Fibroblast of villous mesenchyme (primary cell): Measurements from ENCODE around the gene POP7. TPM values are rescaled to one million over a fixed set of nuclear protein-coding genes. Genes with fewer than 3 reads are reported as not detected.
A peak's percentile ranks its signal among the peaks of the same experiment; 100 is the strongest.

Experiments
- DNase-seq: peaks from one replicate; pipeline ENCODE4 v3.0.0-alpha.2; 2010; ENCODE audit warnings: low read depth
- H3K4me3 ChIP-seq: 2 replicates; pipeline ENCODE4 v1.5.1; 2011; ENCODE audit warnings: low read depth, mild to moderate bottlenecking, low read length
- total RNA-seq: library from RNA; depleted of rRNA; stranded (reverse); fragments of >200 nt; gene quantifications from 2 replicates; pipeline ENCODE4 v1.2.3, GENCODE V29; 2012
- TF ChIP-seq, protein P1 (sequence below): IDR thresholded peaks from 2 replicates; pipeline ENCODE4 v1.5.1; 2012; ENCODE audit warnings: low read depth, mild to moderate bottlenecking, low read length; ENCODE audit not compliant: insufficient read depth

The POP7 gene
- total RNA-seq, 1 donor: 34.1 TPM

DNA sequence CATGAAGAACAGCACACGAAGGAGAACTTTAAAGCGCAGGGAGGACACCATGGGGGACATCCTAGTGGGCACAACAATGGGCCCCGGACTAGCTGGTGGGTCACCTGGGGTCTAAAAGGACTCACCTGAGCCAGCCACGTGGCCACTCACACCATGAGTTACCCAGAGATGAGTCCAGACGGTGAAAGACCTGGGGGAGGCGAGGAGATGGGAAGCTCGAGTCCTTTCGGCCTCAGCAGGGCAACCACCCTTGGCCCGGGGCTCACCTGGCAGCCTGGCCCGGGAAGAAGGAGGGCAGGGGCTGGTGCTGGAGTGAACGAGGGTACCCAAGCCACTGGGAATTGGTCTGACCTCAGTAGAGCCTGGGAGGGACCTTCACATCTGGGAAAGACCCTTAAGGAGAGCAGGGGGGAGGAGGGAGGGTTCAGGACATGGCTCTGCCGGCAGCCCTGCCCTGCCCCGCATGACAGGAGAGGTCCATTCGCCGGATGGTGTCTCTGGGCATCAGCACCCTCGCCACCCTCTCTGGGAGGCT lies 17.5 kb upstream of the POP7 start:
- DNase-seq: no peak
- TF ChIP-seq, protein P1, sequence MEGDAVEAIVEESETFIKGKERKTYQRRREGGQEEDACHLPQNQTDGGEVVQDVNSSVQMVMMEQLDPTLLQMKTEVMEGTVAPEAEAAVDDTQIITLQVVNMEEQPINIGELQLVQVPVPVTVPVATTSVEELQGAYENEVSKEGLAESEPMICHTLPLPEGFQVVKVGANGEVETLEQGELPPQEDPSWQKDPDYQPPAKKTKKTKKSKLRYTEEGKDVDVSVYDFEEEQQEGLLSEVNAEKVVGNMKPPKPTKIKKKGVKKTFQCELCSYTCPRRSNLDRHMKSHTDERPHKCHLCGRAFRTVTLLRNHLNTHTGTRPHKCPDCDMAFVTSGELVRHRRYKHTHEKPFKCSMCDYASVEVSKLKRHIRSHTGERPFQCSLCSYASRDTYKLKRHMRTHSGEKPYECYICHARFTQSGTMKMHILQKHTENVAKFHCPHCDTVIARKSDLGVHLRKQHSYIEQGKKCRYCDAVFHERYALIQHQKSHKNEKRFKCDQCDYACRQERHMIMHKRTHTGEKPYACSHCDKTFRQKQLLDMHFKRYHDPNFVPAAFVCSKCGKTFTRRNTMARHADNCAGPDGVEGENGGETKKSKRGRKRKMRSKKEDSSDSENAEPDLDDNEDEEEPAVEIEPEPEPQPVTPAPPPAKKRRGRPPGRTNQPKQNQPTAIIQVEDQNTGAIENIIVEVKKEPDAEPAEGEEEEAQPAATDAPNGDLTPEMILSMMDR: no peak
- no peak overlapping the region for H3K4me3 ChIP-seq

- TF ChIP-seq, protein P1: no peak
- no peak for DNase-seq
- H3K4me3 ChIP-seq: no peak overlapping the region
Observed at GRCh38 chr7:100689230-100690135, 16.4 kb upstream of the POP7 start.

DNA sequence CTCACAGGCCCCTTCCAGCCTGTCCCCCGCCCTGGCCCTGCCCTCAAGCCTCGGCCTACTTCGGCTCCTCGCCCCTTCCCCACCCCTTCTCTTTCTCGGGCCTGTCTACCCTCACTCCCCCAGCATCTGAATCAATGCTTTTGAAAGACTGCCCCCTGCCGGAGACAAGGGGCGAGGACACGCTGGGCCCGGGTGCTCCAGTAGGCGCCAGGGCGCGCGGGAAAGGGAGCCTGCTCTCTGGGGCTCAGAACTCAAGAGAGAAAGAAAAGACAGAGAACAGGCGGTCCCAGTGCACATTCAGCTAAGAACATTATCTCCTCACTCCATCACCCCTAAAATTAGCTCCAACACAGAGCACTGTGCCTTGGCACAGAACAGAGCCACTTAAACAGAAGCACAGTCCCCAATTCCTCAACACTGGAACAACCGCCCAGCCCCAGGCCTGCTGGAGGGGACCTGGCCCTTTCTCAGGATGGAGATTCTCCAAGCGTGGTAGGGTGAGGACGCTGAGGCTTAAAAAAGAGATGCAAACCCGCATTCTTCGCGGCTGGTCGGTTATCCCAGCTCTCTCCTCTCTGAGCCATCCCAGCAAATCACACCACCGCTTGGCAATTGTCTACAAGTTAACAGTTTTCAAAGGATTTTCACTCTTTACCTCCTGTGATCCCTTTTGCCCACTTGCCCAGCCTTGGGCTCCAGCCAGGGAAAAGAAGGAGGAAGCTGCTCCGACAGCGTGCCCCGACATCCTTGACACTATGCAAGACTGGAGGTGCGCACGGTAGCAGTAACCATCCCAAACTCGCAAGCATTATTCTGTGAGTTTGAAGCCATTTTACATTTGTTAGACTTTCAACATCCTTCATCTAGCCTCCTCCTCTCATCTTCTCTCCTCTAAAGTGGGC lies 14.0 kb upstream of the POP7 start:
- H3K4me3 ChIP-seq: peak overlapping the region; percentile 80
- TF ChIP-seq, protein P1: peak; percentile 93
- DNase-seq: peak; percentile 75

DNA sequence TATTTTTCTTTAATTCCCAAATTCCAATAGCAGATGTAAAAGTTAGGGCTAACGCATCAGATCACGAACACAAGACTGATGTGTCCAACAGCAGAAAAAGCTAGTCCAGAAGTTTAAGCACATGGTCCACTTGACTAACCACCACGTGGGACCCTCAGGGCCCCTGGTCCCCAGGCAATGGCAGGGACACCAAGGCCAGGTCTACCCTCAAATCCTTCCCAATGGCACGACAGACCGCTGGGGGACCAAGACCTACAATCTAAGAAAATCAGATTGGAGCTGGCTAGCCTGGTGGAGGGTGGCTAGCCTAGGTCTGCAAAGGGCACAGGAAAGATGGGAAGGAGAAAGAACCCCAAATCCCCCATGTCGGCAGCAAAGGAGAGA lies 13.4 kb upstream of the POP7 start:
- DNase-seq: no peak
- peak overlapping the region; percentile 80 for H3K4me3 ChIP-seq
- TF ChIP-seq, protein P1: no peak

DNA sequence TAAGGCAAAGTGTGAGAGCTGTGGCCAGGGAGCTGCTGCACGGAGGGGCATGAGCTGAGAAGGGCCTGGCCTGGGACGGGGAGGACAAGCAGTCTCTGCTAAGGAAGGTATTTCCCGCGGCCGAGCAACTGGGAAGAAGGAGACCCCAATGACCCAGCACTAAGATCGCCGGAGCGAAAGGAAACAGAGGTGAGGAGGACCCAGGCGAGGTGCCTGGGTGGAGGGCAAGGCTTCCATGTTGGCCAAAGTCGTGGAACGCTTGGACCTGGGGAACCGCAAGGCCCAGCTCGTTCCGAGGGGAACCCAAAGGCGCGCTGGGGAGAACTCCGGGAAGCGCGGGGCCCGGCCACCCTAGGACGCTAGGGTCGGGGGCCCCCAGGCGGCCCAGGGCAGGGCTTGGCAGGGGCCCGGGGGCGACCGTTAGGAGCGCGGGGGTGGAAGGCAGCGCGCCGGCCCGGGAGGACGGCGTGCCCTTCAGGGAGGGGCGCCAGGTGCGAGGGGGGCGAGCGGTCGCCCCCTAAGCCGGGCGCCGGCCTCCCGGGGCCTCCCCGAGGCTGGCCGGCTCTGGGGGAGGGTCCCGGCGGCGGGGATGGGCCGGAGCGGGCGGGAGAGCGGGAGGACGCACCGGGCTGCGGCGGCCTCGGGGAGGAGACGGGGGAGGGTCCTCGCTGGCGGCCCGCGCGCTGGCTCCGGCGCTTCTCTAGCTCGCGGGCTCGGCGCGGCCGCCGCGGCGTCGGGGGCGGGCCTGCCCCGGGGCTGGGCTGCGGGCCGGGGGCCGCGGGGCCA lies 12.4 kb upstream of the POP7 start:
- TF ChIP-seq, protein P1: no peak
- no peak for DNase-seq
- peak overlapping the region; percentile 80 for H3K4me3 ChIP-seq

- H3K4me3 ChIP-seq: peak within 1 kb of the TSS; percentile 80
- TF ChIP-seq, protein P1: no peak
- peak; percentile 60 for DNase-seq
Observed at GRCh38 chr7:100694098-100694745, 11.7 kb upstream of the POP7 start, which contains the start of gene GIGYF1. TSS of gene GIGYF1 (minus strand) at chr7:100694250. CDS start at chr7:100688238, 6,012 bp downstream.
